Adipocyte (in vitro differentiated cells): ENCODE data around the gene SDCBP2.
A peak's percentile ranks its signal among the peaks of the same experiment; 100 is the strongest.

Experiments used
- DNase-seq: peaks from one replicate; pipeline ENCODE4 v3.0.0-alpha.2; 2015; ENCODE audit warnings: low read depth
- H3K27me3 ChIP-seq: replicated peaks from 2 replicates; pipeline ENCODE4 v1.7.0; 2013; ENCODE audit warnings: mild to moderate bottlenecking, low read length, moderate library complexity; ENCODE audit not compliant: control insufficient read depth, insufficient read depth
- H3K36me3 ChIP-seq: 2 replicates; pipeline ENCODE4 v1.7.0; 2013; ENCODE audit warnings: low read length, mild to moderate bottlenecking, moderate library complexity; ENCODE audit not compliant: control insufficient read depth, insufficient read depth, severe bottlenecking
- H3K4me1 ChIP-seq: 2 replicates; pipeline ENCODE4 v1.7.0; 2013; ENCODE audit warnings: mild to moderate bottlenecking, low read length, moderate library complexity; ENCODE audit not compliant: control insufficient read depth, insufficient read depth
- H3K4me3 ChIP-seq: 2 replicates; pipeline ENCODE4 v1.7.0; 2013; ENCODE audit warnings: mild to moderate bottlenecking, low read length, moderate library complexity
- H3K9ac ChIP-seq: 2 replicates; pipeline ENCODE4 v1.7.0; 2013; ENCODE audit warnings: mild to moderate bottlenecking, low read length, moderate library complexity
- H3K9me3 ChIP-seq: 2 replicates; pipeline ENCODE4 v1.7.0; 2013; ENCODE audit warnings: mild to moderate bottlenecking, low read length, moderate library complexity; ENCODE audit not compliant: control insufficient read depth

The SDCBP2 gene

DNA sequence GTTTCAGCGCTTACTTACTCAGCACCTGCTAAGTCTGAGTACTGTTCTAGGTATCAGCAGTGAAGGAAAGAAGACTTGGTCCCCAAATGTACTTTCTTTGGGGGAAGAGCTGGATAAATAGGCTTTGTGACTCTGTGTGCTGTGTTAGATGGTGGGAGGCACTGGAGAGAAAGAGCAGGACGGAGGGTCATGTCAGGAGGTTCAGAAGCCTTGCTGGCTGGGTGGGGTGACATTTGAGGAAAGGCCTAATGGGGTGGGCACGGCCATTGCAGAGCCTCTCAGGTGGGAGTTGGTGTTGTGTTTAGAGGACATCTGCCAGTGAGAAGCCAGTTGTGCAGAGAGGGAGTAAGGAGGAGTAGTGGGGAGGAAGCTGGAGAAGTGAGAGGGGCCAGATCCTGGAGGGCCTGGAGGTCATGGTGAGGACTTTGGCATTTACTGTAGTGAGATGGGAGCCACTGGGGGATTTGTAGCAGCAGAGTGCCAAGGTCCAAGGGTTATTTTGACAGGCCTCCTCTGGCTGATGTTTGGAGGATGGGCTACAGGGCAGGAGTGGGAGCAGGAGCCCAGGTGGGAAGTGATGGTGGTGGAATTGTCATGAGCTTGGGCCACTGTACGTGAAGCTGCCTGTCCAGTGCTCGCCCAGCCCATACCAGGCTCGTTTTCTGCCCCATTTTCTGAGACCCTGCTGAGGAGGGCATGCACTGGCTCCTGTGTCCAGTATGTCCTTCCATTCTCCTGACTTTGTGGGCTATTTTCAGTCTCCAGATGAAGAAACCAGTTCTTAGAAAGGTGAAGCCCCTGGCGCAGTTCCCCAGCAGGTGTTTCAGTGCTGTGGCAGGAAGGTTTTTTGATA lies 886 bp downstream of the SDCBP2 start:
- Histone ChIP-seq H3K27me3 (no peaks in the 10 kb centered on the region), H3K4me1 (peaks cover 66% of the 10 kb centered on the region), H3K4me3 (peak overlapping the region; percentile 95), H3K9ac (peak overlapping the region; percentile 100), H3K36me3 (peaks cover 6% of the 10 kb centered on the region), H3K9me3 (no peaks in the 10 kb centered on the region)
- DNase-seq = no peak

- Histone ChIP-seq H3K4me3 (peak overlapping the region; percentile 95), H3K4me1 (peaks cover 74% of the 10 kb centered on the region), H3K9ac (peak overlapping the region; percentile 100), H3K9me3 (no peaks in the 10 kb centered on the region), H3K27me3 (no peaks in the 10 kb centered on the region), H3K36me3 (no peaks in the 10 kb centered on the region)
- DNase-seq = peak; percentile 59
Observed at GRCh38 chr20:1327241-1327653, 1.7 kb downstream of the SDCBP2 start.

GRCh38 chr20:1326031-1326930 lies 2.7 kb downstream of the SDCBP2 start:
- Histone ChIP-seq H3K36me3 (no peaks in the 10 kb centered on the region), H3K9me3 (no peaks in the 10 kb centered on the region), H3K4me1 (peaks cover 75% of the 10 kb centered on the region), H3K4me3 (peak overlapping the region; percentile 95), H3K27me3 (no peaks in the 10 kb centered on the region), H3K9ac (peak overlapping the region; percentile 100)
- peak; percentile 57 for DNase-seq

GRCh38 chr20:1325173-1326030 lies 3.5 kb downstream of the SDCBP2 start:
- Histone ChIP-seq H3K9me3 (no peaks in the 10 kb centered on the region), H3K4me3 (peak overlapping the region; percentile 95), H3K4me1 (peaks cover 69% of the 10 kb centered on the region), H3K9ac (peak overlapping the region; percentile 100), H3K27me3 (no peaks in the 10 kb centered on the region), H3K36me3 (no peaks in the 10 kb centered on the region)
- DNase-seq = peak; percentile 99

DNA sequence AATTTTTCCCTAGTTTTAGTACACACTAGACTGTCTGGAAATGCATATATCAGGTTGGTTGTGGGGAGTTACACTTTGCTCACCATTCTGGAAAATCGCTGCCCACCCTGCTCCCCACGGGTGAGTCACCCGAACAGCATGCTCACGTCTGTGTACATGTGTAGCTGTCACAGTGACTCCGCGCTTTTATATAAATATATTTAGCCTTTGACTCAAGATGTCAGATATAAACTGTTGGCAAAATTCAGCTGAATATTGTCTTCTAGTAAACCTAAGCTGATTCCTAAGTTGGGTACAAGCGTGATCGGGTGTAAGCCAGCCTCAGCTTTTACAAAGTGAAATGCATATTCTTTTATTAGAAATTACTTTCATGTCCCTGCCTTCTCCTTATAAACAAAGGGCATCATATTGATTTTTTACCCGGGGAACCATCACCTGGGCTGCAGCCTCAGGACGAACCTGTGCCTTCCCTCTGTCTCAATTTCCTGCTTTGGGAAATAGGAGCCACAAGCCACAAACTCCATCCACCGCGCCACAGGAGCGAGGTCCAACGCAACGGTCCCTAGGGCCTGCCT lies 4.3 kb downstream of the SDCBP2 start:
- Histone ChIP-seq H3K9ac (peak overlapping the region; percentile 100), H3K4me1 (peaks cover 62% of the 10 kb centered on the region), H3K27me3 (no peaks in the 10 kb centered on the region), H3K9me3 (no peaks in the 10 kb centered on the region), H3K4me3 (peak overlapping the region; percentile 95), H3K36me3 (no peaks in the 10 kb centered on the region)
- DNase-seq = peak; percentile 61

GRCh38 chr20:1323830-1324597 lies 4.9 kb downstream of the SDCBP2 start:
- H3K27me3 ChIP-seq = no peaks in the 10 kb centered on the region
- H3K4me3 ChIP-seq = peak overlapping the region; percentile 95
- peaks cover 55% of the 10 kb centered on the region for H3K4me1 ChIP-seq
- no peaks in the 10 kb centered on the region for H3K9me3 ChIP-seq
- H3K9ac ChIP-seq = peak overlapping the region; percentile 100
- H3K36me3 ChIP-seq = no peaks in the 10 kb centered on the region
- no peak for DNase-seq

DNA sequence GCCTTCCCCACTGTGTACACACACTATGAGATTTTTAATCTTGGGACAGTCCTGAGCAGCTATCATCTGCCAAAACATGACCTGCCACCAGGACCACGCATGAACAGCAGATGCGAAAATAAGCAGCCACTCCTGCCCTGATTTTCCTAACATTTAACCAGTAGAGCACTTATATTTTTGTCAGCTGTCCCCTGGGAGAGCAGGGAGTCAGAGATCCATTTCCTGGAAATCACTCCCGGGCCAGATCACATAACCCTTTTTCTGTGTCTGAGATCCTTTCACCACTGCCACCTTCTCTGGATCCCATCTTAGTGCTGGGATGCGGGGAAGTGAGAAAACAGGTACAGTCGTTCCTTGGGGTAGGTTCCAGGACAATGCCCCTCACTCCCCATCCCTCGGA lies 5.7 kb downstream of the SDCBP2 start:
- no peak for DNase-seq
- Histone ChIP-seq H3K4me3 (no peak overlapping the region), H3K9ac (peak overlapping the region; percentile 68), H3K36me3 (no peaks in the 10 kb centered on the region), H3K9me3 (no peaks in the 10 kb centered on the region), H3K27me3 (no peaks in the 10 kb centered on the region), H3K4me1 (peaks cover 47% of the 10 kb centered on the region)

- Histone ChIP-seq H3K9ac (peak overlapping the region; percentile 68), H3K36me3 (no peaks in the 10 kb centered on the region), H3K4me1 (peaks cover 42% of the 10 kb centered on the region), H3K4me3 (no peak overlapping the region), H3K27me3 (no peaks in the 10 kb centered on the region), H3K9me3 (no peaks in the 10 kb centered on the region)
- peak; percentile 71 for DNase-seq
Observed at GRCh38 chr20:1322511-1323245, 6.3 kb downstream of the SDCBP2 start.

DNA sequence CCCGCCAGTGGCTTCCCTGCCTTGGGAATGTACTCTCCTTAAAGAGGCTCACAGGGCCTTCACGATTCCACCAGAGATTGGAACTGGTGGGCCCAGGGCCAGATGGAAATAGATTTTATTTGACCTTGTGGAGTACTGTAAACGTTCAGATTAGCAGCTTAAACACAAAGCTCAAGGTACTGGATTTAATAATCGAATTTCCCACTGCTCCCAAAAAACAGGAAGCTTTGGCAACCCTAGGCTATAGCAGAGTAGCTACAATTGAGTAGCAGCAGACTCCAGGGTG lies 7.3 kb downstream of the SDCBP2 start:
- H3K4me1 ChIP-seq = peaks cover 31% of the 10 kb centered on the region
- no peaks in the 10 kb centered on the region for H3K36me3 ChIP-seq
- no peaks in the 10 kb centered on the region for H3K27me3 ChIP-seq
- no peak overlapping the region for H3K4me3 ChIP-seq
- H3K9ac ChIP-seq = no peak overlapping the region
- no peak for DNase-seq
- no peaks in the 10 kb centered on the region for H3K9me3 ChIP-seq
